Dendritic cell treated with granulocyte-macrophage colony-stimulating factor and Interleukin-4, amounts not matched to agents 40 ng/mL and 50 ng/mL, for 4 days (primary cell): Measurements from ENCODE around the gene SH3RF1.

Experiments
- H3K27ac Mint-ChIP-seq: one replicate; pipeline ENCODE4 v1.8.0; 2022; ENCODE audit warnings: mild to moderate bottlenecking, mixed read lengths
- H3K27me3 Mint-ChIP-seq: one replicate; pipeline ENCODE4 v1.8.0; 2022; ENCODE audit warnings: mild to moderate bottlenecking, mixed read lengths
- H3K36me3 Mint-ChIP-seq: one replicate; pipeline ENCODE4 v1.8.0; 2022; ENCODE audit warnings: low read depth, mixed read lengths
- H3K4me1 Mint-ChIP-seq: one replicate; pipeline ENCODE4 v1.8.0; 2022; ENCODE audit warnings: low read depth, mixed read lengths
- H3K4me3 Mint-ChIP-seq: one replicate; pipeline ENCODE4 v1.8.0; 2022; ENCODE audit warnings: mild to moderate bottlenecking, moderate library complexity, mixed read lengths
- H3K9me3 Mint-ChIP-seq: one replicate; pipeline ENCODE4 v1.8.0; 2022; ENCODE audit warnings: mixed read lengths
- intact Hi-C: fragments of 100-400 bp; cut with micrococcal nuclease; formaldehyde crosslinking; loops from one replicate; pipeline ENCODE4 v1.15.0; 2022

The SH3RF1 gene

DNA sequence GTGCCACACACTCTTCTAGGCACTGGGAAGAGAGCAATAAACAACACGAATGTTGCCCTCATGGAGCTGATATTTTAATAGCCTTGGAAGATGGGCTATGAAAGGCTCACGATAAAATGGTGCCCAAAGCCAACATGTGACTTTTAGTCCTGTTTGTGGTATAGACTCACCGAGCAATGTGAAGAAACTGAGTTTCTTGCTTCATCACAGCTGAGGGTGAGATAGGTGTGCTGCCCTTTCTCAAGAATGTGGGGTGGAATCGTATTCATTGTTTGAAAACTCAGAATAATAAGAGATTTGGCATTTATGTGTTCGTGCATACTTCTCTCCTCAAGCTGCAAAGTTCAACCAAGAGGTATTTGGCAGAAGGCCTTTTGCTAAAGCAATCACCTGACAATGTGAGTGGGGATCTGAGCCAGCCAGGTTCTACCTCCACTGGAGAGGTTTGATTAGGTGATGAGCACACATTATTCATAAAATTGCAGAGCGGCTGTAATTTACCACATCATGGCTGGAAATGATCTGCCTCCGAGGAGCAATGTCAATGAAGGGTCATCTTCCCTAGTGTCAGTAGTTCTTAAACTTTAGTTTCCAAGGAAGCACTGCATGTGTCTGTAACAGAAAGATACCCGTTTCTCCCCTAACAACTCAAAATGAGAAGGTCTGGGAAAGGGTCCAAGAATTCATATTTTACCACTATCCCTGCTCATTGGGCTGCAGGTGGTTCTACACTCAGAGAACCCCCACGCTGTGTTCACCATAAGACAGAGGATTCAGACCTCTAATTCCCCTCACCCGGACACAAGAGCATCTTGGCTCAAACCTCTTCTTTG lies 218.8 kb downstream of the SH3RF1 start:
- H3K36me3 Mint-ChIP-seq: no peaks in the 10 kb centered on the region
- intact Hi-C loops: no loop called here
- H3K27ac Mint-ChIP-seq: no peak overlapping the region
- no peaks in the 10 kb centered on the region for H3K9me3 Mint-ChIP-seq
- H3K4me3 Mint-ChIP-seq: no peak overlapping the region
- H3K4me1 Mint-ChIP-seq: no peaks in the 10 kb centered on the region
- no peaks in the 10 kb centered on the region for H3K27me3 Mint-ChIP-seq

DNA sequence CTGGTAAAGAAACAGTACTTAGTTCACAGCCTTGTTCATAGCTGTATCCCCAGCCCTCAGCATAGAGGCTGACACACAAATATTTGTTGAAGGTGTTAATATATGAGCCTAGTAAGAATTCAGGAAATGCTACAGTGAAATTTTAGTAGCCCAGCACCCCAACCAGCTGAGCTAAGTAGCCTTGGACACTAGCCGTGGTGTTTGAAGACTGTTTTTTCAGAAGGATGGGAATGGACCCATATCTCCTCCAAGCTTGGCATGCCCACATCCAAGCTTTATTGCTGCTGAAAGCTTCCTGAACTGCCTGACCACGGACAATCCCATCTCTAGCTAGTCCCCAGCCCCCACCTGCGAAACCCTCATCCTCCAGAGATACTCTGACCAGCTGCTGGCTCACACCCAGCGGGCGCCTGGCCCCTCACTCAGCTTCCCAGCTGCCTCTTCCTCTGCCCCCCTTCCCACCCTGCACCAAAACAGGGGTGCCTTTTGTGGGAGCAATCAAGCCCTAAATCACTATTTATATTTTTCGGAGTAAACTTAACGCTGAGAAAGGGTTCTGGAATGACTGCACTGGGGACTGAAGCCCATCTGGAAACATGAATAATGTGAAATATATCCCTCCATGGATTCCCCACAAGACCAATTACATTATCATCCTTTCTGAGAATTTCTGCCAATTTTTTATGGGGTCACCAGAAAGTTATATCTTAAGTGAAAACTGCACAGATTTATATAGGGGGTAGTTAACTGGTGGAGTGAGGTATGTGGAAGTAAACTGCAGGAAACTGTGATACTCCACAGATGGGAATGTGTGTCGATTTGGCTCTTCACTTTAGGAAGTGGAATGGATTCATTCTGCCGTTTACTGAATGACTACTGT lies 219.6 kb downstream of the SH3RF1 start:
- intact Hi-C loops: no loop called here
- no peaks in the 10 kb centered on the region for H3K9me3 Mint-ChIP-seq

DNA sequence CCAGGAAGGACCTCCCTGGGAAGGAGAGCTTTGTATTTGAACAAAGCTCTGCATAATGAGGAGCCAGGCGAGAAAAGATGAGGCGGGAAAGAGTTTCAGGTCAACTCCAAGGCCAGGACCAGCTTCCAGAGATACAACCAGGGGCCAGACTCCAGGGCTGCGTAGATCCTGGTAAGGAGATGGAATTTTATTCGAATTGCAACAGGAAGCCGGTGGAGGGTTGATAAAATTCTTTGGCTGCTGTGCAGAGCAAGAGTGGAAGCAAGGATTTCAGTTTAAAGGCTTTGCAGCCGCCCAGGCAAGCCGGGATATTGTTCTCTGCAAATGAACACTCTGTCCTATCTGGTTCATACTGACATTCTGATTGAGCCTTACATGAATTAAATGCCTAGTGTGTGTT lies 220.5 kb downstream of the SH3RF1 start:
- Mint-ChIP-seq H3K27ac (no peak overlapping the region), H3K4me1 (no peaks in the 10 kb centered on the region)

More for the DNA sequence above, 219.6 kb downstream of the SH3RF1 start:
- Mint-ChIP-seq H3K36me3 (no peaks in the 10 kb centered on the region), H3K27me3 (no peaks in the 10 kb centered on the region), H3K4me3 (no peak overlapping the region), H3K4me1 (no peaks in the 10 kb centered on the region), H3K27ac (no peak overlapping the region)

GRCh38 chr4:169048868-169049414 lies 221.8 kb downstream of the SH3RF1 start:
- intact Hi-C loops: no loop called here
- Mint-ChIP-seq H3K4me3 (no peak overlapping the region), H3K36me3 (no peaks in the 10 kb centered on the region), H3K9me3 (no peaks in the 10 kb centered on the region), H3K4me1 (no peaks in the 10 kb centered on the region), H3K27ac (no peak overlapping the region), H3K27me3 (no peaks in the 10 kb centered on the region)

More for the DNA sequence above, 220.5 kb downstream of the SH3RF1 start:
- intact Hi-C loops: no loop called here
- H3K27me3 Mint-ChIP-seq: no peaks in the 10 kb centered on the region
- no peaks in the 10 kb centered on the region for H3K36me3 Mint-ChIP-seq
- H3K4me3 Mint-ChIP-seq: no peak overlapping the region
- H3K9me3 Mint-ChIP-seq: no peaks in the 10 kb centered on the region

GRCh38 chr4:169047956-169048355 lies 222.8 kb downstream of the SH3RF1 start:
- H3K27me3 Mint-ChIP-seq: no peaks in the 10 kb centered on the region
- H3K9me3 Mint-ChIP-seq: no peaks in the 10 kb centered on the region
- H3K4me1 Mint-ChIP-seq: no peaks in the 10 kb centered on the region
- intact Hi-C loops: no loop called here
- H3K4me3 Mint-ChIP-seq: no peak overlapping the region
- H3K36me3 Mint-ChIP-seq: no peaks in the 10 kb centered on the region
- no peak overlapping the region for H3K27ac Mint-ChIP-seq

- no peaks in the 10 kb centered on the region for H3K36me3 Mint-ChIP-seq
- no peak overlapping the region for H3K27ac Mint-ChIP-seq
- peaks cover 1% of the 10 kb centered on the region for H3K27me3 Mint-ChIP-seq
- intact Hi-C loops: no loop called here
- no peak overlapping the region for H3K4me3 Mint-ChIP-seq
- no peaks in the 10 kb centered on the region for H3K4me1 Mint-ChIP-seq
- H3K9me3 Mint-ChIP-seq: no peaks in the 10 kb centered on the region
These were observed 224.7 kb downstream of the SH3RF1 start for GRCh38 chr4:169045862-169046584.

GRCh38 chr4:169044714-169045447 lies 225.9 kb downstream of the SH3RF1 start:
- Mint-ChIP-seq H3K27ac (no peak overlapping the region), H3K36me3 (no peaks in the 10 kb centered on the region), H3K9me3 (no peaks in the 10 kb centered on the region), H3K4me1 (no peaks in the 10 kb centered on the region), H3K27me3 (peaks cover 1% of the 10 kb centered on the region), H3K4me3 (no peak overlapping the region)
- intact Hi-C loops: no loop called here
